ENCODE results near the gene IL17D.
"Not testable (repeated sequence)": the region's sequence is repeated elsewhere in the genome, so short reads cannot be mapped to it uniquely, and the experiment has no call there.

Gene IL17D

GRCh38 chr13:20702915-20703779, at the start of gene IL17D:
TSS of gene IL17D (plus strand) at chr13:20703699. CDS start at chr13:20704002, 303 bp downstream.
- no peak for DNase-seq

DNA sequence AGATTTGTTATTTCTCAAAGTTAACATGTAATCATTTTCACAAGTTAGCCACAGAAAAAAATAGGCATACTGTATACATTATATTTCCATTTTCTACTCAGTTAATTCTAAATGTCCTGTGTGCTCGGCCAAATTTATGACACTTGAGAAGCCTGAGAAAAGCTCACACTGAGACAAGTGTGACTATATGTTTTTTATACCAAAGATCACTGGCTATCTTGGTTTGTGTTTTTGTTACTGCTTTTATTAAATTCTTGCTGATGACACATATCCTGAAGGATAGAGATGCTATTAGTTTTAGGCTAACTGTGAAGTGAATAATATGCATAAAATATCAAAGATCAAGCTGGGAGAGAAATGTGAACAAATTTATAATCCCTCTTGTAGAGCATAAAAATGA, 49.3 kb upstream of the IL17D start:
- DNase-seq: no peak

- no peak for DNase-seq
These were observed 45.0 kb upstream of the IL17D start for GRCh38 chr13:20658451-20659040.

DNA sequence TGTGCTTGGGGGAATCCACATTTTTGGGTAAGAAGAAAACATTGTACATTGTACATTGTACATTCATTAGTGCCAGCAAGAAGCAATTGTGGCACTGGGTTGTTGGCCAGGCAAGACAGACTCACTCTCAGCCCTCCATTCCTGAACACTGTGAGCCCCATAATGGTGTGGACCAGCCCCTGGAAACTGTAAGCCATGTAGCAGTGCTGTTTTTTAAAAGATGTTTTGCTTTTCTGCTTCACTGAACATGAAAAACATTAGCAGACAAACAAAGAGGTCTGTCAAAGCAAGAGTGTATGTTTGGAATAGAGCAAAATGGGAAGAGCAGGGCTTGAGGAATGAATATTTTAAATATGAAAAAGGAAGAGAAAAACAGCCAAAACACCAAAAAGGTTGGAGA, 39.1 kb upstream of the IL17D start:
- DNase-seq: no peak

DNA sequence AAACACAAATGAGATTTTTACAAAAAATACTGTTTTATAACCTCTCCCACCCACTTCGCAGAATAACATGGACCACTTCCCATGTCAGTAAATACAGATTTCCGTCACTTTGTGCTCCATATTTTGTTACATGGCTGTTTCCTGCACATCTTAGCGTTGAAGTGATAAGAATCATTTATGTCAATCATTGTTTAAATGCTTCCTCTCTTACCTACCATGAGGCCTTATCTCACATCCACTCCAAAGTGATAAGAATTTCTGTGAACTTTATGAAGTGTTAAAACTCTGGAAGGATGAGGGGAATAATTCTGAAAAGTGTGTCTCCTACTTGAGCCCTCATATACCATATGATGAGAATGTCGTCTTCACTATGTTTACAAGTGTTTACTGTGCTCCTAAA, 36.6 kb upstream of the IL17D start:
- DNase-seq: no peak

DNA sequence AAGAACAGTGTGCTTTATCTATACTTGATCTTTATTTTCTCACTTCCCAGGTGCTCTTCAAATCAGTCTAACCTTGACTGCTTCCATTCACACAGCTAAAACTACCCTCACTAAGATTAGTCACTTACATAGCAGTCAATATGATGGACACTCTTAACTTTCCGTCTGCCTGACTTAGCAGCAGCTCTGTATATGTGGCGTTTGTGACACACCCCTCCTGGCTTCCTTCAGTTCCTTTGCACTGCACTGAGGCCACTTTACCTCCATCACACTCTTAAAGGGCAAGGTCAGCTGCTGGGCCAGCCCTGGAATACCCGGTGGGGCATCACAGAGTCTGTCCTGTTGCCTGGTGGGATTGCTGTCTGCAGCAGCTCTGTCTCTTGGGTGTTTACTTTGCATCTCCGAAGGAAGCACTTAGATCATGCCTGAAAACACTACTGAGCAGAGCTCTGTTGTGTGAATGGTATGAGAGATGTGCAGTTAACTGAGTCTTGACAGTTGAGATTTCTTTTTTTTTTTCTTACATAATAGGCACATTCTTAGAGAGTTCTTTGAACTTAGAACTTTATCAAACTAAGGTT, 35.6 kb upstream of the IL17D start:
- no peak for DNase-seq

DNA sequence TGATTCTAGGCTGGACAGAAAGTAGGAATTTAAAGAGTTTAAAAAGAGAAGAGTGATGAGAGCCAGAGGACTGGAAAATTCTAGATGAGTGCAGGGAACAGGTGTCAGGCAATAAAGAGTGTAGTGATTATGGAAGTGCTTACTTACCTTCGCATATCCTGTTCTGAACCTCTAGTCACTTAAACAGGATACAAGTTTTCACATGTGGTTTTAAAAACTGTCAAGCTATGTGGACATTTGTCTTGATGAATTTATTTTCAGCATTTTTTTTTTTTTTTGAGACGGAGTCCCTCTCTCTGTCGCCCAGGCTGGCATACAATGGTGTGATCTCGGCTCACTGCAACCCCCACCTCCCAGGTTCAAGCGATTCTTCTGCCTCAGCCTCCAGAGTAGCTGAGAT, 34.3 kb upstream of the IL17D start:
- no peak for DNase-seq

- DNase-seq: no peak
These were observed 31.7 kb upstream of the IL17D start for GRCh38 chr13:20671789-20672188.

GRCh38 chr13:20672772-20673171, 30.7 kb upstream of the IL17D start:
- no peak for DNase-seq

- DNase-seq: no peak
These were observed 29.8 kb upstream of the IL17D start for GRCh38 chr13:20673715-20674114.

GRCh38 chr13:20676213-20676612, 27.3 kb upstream of the IL17D start:
- no peak for DNase-seq

- DNase-seq: not testable (repeated sequence)
These were observed 24.9 kb upstream of the IL17D start for GRCh38 chr13:20678606-20679005.

- no peak for DNase-seq
These were observed 23.6 kb upstream of the IL17D start for GRCh38 chr13:20679879-20680278.

- DNase-seq: no peak
These were observed 23.0 kb upstream of the IL17D start for GRCh38 chr13:20680416-20681080.

DNA sequence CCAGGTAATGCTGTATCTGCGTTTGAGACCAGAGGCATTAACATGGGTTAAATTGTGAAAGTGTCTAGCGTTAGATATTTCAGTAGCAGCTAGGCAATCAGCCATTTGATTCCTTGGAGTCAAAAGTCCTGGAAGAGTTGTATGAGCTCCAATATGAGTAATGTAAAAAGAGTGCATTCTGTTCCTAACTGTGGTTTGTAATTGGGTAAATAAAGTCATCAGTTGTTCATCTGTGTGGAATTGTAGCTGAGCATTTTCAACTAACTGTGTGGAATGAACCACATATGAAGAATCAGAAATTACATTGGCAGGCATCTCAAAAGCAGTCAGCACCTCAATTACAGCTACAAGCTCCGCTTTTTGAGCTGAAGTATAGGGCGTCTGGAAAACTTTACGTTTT, 22.0 kb upstream of the IL17D start:
- DNase-seq: not testable (repeated sequence)

DNA sequence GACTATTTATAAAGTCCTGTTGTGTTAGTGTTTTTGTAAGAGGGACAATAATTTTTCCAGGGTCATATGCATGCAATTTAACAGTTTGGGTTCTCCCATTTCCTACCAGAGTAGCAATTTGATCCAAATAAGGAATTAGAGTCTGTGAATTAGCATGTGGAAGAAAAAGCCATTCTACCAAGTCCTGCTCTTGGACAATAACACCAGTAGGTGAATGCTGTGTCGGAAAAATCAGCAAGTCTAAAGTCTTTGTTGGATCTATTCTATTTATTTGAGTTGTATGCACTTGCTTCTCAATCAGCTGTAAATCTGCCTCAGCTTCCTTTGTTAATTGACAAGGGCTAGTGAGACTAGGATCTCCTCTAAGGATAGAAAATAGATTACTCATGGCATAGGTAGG, 21.4 kb upstream of the IL17D start:
- DNase-seq: no peak

DNA sequence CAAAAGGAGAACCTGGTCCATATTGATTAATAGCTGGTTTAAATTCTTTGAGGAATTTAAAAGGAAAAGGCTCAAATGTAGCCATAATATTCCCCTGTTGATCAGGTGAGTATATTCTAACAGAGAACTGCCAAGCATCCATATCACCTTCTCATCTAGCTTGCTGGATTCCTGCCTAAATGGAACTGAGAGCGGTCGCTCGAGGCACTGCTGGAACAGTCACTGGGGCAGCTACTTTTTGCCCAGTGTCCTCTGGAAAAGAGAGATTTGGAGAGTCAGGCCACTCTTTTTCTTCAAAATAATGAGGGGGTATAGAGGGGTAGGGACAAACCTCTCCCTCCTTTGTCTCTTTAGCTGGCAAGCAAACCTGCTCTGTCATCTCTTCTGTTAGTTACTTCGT, 19.5 kb upstream of the IL17D start:
- no peak for DNase-seq

DNA sequence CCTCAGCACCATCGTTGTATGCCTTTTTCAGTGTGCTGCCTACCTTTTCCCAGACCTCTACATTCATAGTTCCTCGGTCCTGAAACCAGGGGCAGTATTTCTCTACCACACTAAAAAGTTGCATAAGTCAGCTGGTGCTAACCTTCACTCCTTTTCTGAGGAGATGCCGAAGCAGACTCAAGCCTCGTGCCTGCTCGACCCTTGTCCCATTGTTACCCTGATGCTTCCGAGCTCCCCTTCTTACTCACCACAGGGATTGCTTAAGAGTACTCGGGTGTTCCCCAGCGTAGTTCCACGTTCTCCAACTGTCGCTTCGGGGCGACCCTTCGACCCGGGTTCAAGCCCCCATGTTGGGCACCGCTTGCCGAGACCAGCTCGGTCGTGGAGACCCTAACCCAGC, 19.0 kb upstream of the IL17D start:
- no peak for DNase-seq

- no peak for DNase-seq
These were observed 18.4 kb upstream of the IL17D start for GRCh38 chr13:20685092-20685491.

GRCh38 chr13:20686167-20686566, 17.3 kb upstream of the IL17D start:
- no peak for DNase-seq

DNA sequence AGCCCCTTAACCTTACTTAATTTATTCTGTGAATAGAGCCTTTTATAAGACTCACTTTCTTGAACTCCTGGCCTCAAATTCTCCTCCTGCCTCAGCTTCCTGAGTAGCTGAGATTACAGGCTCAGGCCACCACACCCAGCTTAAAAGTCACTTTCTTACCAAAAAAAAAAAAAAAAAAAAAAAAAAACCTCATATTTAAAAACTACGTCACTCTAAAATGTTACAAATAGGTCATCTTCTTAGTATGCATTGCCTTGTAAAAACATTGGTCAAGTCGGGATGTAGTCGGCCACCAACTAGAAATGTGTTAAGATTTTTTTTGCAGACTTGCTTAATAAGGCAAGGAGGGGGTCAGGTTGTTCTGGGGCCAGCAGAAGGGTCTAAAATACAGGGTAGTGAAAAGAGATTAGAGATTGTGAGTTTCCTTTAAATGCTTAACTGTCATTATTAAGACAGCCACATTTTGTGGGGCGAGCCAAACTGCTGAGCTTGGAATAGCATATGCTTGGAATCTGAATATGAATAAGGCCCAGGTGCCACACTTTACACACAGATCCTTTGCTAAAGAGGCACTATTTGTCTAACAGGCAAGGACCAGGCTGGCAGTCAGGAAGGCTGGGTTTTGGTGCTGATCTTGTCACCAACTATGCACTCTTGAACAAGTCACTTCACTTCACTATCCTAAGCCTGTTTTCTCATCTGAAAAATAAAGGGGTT, 16.5 kb upstream of the IL17D start:
- DNase-seq: no peak

DNA sequence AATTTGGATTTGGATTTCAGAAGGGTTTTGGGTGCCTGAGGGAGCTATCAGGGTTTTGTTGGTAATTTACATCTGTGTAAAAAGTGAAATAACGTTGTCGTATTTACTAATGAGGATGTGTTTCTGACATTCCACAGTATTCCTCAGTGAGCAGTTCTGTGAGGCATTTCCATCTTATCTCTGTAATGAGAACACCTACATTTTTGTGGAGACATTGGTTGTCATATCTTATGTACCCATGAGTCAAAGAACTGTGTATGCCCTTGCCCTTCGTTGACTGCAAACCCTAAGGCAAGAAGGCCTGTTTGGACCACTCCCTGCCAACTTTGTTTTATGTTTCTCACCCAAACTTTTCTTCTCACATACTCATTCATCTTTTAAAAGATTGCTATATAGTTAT, 14.2 kb upstream of the IL17D start:
- no peak for DNase-seq

GRCh38 chr13:20691616-20692015, 11.9 kb upstream of the IL17D start:
- no peak for DNase-seq
